Measurements from ENCODE around the gene ATPAF1.
A peak's percentile ranks its signal among the peaks of the same experiment; 100 is the strongest.

Gene ATPAF1

DNA sequence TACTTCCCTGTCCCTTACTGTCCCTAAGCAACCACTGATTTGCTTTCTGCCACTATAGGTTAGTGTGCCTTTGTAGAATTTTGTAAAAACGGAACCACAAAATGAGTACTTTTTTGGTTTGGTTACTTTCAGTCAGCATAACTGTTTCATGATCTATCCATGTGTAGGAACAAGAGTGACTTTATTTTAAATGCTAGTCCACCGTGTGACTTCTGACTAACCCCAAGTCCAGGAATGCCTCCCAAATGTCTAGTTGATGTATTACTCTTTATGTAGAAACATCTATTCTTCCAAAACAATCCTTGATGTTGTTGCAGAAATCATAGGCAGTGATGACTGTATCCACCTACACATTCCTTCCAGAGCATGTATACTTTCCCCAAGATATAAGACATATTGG lies 21.3 kb downstream of the ATPAF1 start:
- no peak for DNase-seq

DNA sequence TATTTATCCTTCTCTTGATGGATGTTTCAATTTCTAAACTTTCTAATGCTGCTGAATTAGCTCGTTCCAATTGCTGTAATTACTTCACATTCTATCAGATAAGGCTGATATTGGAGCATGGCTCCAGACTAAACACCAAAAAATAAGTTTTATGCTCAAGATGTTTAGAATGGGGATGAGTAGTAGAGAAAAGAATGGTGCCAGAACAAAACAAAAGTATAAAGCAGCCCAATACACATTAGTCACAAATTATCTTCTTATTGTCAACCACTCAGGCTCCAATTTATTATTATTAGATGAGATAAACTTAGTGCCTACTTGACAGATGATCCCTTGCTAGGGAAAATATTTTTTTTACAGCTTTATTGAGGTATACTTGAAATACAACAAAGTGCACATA lies 21.8 kb downstream of the ATPAF1 start:
- DNase-seq = no peak

DNA sequence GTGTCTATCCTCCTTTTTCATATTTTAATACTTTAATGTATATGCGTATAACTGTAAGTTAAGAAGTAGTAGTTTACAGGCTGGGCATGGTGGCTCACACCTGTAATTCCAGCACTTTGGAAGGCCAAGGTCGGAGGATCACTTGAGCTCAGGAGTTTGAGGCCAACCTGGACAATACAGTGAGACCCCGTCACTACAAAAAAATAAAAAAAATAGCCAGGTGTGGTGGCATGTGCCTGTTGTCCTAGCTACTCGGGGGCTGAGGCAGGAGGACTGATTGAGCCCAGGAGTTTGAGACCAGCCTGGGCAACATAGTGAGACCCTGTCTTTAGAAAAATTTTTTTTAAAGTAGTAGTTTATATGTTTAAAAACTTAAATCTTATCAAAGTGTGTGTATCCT lies 22.3 kb downstream of the ATPAF1 start:
- no peak for DNase-seq

DNA sequence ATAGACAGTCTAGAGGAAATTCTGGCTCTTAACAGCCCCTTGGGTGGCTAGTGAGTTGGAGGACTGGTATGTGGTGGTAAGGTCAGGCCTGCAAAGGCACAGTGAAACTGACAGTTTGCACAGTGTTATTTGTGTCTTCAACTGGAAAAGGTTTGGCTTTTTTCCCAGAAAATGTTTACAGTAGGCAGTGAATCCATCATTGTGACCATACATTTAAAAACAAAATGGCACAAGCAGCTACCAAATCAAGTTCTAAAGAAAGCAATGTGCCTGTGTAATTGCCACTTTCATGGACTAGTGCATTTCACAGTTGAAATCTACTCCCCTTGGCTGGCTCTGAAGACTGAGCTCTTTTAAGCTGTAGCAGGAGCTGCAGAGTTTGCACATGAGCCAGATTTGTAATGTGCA lies 24.8 kb downstream of the ATPAF1 start:
- no peak for DNase-seq

DNA sequence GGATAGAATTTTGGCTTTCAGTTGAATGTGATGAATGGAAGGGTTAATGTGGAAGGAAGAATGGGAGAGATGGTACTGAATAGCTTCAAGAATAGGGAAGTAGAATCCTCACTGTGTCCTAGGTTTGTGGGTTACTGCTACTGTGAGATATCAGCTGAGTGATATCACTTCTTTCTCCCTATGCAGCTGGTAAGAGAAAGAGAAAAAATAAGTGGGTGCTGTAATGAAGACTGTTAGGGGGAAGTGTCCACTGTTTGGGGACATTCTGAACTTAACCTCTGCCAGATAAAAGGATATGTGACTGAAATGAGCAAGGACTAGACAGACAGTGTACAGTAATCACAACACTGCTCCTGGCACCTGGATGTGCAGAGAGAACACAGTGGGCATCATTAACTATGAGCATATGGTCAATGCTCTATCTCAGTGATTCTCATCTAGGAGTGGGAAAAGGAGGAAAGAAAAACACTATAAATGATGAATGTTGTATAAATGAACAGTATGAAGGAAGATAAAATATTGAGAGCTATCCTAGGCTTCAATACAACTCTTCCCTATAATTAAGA lies 26.0 kb downstream of the ATPAF1 start:
- DNase-seq = no peak

DNA sequence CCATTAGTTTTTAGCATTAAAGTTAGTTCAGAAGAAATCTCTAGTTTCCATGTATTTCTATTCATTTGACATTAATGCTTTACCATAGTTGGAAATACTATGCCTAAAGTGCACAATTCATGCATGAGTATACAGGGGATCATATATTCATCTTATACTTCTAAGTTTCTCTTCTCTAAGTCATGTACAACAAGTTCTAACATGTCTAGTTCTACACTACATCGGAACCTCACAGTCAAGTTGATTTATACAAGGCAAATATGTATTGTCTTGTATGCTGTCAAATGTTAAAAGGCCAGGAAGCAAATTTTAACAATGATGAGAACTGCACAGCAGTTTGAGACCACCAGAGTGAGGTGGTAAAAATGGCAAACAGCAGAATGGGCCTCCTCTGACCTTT lies 28.6 kb downstream of the ATPAF1 start:
- DNase-seq = no peak

DNA sequence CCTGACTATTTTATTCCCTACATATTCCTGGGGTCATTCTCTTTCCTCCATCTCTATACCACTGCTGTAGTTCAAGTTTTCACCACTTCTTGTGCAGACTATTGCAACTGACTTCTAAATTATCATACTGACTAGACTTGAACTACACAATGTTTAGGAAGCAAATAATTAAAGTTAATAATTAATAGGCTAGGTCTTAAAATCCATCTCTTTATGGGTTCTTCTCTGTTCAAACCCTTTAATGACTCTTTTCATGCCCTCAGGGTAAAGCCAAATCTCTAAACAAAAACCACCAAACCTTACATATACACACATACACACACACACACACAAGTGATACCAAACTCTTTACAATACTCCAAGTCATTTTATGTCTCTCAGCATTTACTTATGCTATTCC lies 29.2 kb downstream of the ATPAF1 start:
- DNase-seq = no peak

DNA sequence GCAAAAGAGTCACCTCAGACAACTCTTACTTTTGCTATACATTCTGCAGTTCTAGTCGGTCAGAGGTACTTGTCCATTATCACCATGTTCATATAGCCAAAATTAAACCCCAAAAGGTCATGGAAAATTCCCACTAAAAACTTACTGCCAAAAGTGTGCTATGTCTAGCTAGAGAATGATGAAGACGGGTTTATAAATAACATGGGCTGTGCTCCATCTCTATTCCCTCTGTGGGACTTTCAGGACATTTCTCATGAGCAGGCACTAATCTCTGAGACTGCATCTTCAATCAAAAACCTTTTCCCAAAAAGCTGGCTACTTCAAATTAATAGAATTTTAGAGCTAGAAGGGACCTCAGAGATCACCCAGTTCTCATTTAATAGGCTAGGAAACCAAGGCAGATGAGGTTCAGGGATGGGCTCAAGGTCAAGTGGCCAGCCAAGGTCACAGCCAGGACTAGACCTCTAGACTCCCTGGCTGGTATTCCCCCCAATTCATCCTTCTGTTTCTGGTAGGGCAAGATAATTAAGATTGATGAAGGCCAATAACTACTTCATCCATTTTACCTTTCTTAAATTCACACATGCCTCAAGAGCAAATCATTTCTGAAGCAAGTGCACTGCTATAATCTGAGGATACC lies 30.6 kb downstream of the ATPAF1 start:
- DNase-seq = no peak

DNA sequence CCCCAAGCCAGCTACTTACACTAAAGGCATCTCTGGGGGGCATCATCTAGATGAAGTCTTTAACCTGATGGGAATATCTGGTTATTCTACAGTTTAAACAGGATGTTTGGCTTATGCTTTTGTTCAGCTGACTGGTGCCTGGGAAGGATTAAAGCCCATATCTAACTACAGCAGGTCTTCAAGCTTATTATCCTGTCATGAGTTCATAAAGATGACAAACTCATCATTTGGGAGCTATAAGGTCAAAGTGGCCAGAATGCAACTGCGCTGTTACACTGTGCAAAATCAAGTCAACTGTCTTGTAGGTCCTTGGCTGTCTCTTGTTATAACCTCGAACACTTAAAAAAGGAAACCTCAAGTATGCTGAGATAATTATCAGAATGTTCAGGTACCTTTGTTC lies 33.0 kb downstream of the ATPAF1 start:
- DNase-seq = no peak

DNA sequence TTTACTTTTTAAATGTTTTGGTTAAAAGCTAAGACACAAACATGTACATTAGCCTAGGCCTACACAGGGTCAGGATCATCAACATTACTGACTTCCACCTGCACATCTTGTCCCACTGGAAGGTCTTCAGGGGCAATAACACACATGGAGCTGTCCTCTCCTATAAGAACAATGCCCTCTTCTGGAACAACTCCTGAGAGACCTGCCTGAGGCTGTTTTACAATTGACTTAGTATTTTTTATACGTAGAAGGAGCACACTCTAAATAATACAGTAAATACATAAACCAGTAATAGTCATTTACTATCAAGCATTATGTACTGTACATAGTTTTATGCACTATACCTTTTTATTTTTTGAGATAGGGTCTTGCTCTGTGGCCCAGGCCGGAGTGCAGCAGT lies 37.4 kb downstream of the ATPAF1 start:
- no peak for DNase-seq

DNA sequence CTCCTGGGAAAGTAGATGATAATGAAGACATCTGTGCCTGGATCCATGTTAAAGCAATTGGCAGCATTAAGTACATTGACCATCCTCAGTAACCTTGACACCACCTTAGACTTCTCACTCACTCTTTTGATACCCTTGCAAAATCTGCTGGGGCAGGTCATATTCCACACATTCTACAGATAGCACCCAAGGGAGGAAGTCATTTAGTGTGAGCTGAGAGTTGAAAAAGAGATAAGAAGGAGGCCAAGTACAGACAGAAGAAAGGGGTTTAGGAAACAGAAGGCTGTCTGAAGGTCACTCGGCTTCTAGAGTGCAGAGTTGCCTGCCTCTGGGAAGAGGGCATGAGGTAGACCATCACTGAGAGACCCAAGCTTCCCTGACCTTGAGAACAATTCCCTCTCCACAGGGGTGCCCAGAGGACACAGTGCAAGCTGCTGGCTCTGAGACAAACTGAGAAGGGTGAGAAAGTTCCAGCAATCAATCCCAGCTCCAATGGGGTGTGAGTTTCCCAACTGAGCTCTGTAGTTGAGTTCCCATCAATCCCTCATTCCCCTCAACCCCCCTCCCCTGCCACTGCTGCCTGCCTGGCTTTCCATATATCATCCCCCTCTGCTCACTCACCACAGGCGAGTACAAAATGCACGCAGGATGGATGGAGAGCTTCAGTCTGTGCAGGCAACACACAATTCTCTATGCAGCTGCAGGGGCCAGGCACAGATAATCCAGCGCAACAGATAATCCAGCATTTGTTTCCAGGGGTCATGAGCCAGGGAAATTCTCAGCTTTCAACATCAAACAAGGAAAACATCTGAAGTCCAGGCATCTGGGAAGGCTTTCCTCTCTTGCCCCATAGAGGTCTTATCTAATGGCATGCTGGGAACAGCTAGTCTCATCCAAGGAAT lies 44.2 kb downstream of the ATPAF1 start:
- no peak for DNase-seq

DNA sequence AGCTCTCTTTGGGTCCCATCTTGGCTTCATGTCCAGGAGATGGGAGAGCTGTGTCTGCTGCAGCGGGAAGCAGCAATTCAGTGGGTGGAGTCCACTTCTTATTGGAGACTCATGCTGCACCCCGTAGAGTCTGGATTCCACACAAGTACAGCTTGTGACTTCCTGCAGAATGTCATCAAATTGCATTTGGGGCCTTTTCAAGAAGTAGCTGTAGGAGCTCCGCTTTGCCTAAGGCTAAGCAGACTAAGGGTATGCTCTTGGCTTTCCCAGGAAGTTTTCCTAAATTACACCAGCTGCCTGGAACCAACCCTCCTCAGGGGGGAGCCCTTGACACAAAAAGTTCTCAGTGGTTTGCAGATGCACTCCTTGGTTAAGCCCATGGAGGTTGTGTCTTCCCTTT lies 45.8 kb downstream of the ATPAF1 start:
- DNase-seq = no peak

DNA sequence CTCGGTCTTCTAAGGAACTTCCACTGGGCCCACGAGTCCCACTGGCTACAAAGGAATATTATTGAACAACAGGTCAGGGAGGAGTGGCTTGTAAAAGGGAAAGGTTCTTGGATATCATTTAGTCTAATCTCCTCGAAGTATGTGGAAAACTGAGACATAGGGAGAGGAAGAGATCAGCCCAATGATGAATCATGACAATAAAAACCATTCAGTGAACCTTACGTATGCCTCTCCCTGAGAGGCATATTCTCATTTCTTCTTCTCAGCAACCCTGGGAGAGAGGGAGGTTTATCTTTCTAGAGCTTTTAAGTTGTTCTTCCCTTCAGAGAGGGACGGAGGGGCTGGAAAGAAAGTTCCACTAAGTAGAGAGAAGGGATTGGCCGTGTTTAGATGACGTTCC lies 46.2 kb downstream of the ATPAF1 start:
- no peak for DNase-seq

DNA sequence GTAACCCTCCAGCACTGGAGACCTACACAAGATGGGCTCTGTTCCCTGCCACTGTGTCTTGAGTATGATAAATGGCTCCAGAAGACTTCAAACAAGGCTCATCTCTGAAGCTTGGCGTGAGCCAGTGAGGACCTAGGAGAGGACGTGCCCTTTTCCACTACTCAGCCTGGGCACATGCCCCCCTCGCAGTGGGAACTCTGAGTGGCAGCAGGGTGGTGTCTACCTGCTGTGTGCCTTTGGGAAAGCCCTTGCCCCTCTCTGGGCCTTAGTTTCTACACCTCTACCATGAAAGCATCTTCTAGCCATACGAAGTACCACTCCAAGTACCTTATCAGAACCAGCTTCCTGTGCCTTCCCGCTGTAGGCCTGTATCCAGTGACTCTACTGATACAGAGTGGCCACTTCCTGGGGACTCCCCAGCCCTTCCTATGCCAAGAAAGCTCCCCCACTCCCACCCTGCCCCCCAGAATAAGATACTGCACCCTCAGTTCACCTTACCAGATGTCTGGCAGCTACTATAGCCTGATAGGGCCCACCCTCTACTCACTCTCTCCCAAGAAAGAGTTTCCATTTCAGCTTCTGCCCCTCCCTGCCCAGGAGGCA lies 48.4 kb downstream of the ATPAF1 start:
- no peak for DNase-seq

DNA sequence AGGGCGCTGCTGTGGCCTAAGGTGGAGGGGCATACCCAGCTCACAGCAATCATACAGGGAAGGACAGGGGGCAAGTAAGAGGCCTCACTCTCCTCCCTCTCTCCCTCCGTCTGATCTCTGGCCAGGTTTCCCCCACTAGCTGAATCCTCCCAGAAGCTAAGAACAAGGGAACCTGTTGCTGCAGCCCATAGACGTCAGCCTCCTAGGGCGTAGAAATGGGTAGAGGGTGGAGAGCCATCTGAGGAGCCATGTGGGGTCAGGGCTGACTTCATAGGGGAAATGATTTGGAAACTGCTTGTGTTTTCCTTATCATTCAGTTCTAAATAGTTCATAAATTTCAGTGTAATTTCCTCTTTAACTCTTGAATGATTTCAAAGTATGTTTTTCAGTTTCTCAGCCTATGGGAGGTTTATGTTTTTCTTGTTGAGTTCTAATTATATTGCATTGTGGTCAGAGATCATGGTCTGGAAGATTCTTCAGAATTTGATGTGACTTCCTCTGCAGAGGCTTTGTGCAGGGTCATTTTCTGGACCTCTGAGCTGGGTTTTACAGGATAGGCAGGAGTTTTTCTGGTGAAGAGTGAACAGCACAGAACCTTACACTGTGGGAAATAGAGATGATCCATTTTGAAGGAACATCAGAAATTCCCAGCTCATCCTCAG lies 49.3 kb downstream of the ATPAF1 start:
- no peak for DNase-seq

DNA sequence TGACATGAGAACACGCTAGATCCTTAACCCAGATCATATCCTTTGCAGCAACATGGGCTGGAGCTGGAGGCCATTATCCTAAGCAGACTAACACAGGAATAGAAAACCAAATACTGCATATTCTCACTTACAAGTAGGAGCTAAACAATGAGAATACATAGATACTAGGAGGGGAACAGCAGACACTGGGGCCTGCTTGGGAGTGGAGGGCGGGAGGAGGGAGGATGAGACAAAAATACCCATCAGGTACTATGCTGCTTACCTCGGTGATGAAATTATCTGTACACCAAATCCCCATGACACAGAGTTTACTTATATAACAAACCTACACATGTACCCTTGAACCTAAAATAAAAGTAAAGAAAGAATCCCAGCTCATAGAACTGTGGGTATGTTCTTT lies 50.3 kb downstream of the ATPAF1 start:
- DNase-seq = no peak

DNA sequence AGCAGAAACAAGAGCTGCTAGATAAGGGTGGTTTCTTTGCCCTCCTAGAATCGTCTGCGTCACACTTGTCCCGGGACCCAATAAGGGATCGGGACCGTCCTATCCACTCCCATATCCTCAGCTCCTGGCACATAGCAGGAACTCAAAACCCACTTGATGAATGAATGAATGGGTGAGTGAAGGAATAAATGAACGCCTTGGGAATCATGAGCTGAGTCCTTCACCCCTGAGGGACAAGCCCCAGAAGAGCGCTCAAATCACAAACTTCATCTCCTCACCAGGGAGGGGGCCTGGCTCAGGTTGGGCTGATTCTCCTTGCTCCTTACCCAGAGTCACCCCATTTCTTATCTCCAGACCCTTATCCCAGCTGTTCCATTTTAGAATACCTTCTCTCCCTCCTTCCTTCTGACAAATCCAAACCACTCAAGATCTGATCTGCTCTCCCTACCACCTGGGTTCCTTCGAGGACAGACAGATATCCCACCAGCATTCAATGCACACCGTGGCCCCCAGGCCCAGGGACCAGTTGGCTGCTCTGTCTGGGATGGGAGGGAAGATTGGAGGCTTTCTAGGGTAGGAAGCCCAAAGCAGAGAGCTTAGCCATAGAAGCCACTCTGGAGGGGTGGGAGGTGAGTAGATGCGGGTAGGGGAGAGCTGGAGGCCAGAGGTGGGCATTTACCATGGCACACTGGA lies 50.9 kb downstream of the ATPAF1 start:
- DNase-seq = no peak

DNA sequence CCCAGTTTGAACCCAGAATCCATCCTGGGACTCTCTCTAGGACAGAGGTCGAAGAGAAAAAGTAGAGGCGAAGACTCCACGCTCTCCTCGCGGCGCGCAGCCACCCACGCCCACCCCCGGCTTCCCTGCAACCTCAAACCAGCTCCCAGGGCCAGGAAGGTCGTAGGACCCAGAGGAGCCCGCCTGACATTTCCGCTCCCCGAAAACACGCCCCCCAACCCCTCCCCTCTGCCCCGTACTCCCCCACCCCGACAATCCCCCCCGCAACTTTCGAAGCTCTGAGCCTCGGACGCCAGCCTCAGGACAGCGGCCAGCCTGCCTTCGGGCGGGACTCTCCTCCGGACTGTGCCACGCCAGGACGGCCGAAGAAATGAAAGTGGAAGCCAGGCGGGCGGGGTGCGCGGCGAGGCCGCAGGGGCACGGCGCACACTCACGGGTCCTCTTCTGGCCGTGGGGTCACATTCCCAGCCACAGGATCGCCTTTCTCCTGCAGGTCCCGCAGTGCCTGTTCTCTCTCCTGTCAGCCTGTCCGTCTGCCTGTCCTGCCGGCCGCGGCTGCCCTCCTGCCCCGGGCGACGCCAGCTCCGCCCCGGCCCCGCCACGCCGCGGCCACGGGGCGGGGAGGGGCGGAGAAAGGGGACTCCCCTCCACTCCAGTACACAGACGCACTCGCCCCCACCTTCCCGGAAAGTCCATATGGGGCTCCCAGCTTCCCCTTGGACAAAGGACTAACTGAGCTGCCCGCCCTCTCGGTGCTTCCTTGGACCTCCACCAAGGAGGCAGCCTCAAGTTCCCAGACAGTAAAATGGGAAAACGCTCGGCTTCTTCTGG lies 51.7 kb downstream of the ATPAF1 start, which contains the start of gene MOB3C:
Gene MOB3C, minus strand, starts transcription at position 535 of the 831 bp plus-strand sequence. CDS start 3,490 bp downstream, outside the sequence.
- DNase-seq = peak; percentile 24

DNA sequence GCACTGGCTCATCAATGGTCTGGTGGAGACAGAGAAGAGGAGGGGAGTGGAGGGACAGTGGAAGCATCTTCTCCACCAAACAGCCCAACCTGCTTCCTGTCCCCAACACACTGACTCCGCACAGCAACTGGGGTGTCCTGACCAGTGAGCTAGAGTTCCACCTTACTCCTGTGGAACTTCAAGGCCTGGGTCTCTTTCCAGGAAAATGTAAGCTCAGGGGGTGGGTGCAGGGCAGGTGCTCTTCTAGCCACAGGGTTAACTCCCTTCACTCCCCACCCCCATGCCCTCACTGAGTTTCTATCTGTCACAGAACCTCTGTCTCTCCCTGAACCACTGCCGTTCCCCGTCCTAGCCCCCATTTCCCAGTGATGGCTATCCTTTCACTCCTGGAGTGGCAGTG lies 52.4 kb downstream of the ATPAF1 start:
- DNase-seq = no peak

DNA sequence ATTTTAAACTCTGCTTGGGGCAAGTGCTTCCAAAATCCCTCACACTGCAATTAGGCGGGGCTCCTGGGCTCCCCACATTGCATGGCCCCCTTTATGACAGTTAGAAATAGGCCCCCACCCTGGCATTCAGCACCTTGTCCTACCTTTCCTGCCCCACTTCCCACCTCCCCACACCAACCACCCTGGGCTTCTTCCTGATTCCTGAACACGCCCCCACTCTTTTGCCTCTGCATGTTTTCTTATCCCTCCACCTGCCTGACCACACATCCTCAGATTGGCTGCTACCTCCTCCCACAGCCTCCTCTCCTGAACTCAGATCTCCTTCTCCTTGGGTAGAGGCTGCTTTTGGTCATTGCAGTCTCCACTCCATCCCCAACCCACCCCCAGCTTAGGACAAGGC lies 53.1 kb downstream of the ATPAF1 start:
- DNase-seq = no peak

DNA sequence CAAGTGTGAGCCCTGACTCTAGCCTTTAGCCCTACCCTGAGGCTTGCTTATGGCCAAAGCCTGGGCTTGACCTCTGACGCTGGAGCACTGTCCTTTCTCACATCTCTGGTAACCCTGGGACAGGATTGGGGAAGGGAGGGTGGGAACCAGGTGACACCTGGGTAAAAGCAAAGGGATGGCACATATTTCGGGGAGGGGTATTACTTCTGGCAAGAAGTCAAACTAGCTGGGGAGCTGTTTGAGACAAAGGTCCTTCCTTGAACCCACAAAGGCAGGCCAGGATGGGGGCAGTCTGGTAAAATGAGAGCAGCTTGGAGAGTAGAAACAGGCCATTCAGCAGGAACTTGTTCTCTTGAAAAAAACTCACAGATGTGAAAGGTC lies 53.6 kb downstream of the ATPAF1 start:
- DNase-seq = no peak
